A673 (cell line): ENCODE data around the gene TTC38. TPM values are rescaled to one million over a fixed set of nuclear protein-coding genes. Genes with fewer than 3 reads are reported as not detected.

ENCODE experiments used
- BruUV-seq: library from RNA; stranded (reverse); fragments of 400-500 nt; replicated peaks from 2 replicates; lab custom pipeline; 2021; lab: Mats Ljungman, UMichigan
- CTCF ChIA-PET: fragments of 300-600 bp; sonication (Branson Sonifier 250); formaldehyde crosslinking; loops from one replicate; lab custom pipeline; 2022; ENCODE audit warnings: antibody characterized with exemption; lab: Charles Lee
- POLR2A ChIA-PET: fragments of 300-600 bp; sonication (Branson Sonifier 250); formaldehyde crosslinking; loops from one replicate; lab custom pipeline; 2022; ENCODE audit warnings: antibody characterized with exemption; ENCODE audit not compliant: low non-redundant PET; lab: Charles Lee
- DNase-seq: peaks from one replicate; pipeline ENCODE4 v3.0.0-alpha.2; 2015; ENCODE audit warnings: low spot score
- H3K27ac ChIP-seq: fragments of 200-600 bp; sonication (generic); 2 replicates; pipeline ENCODE4 v1.5.1; 2016; ENCODE audit warnings: mixed run types, low read depth, mild to moderate bottlenecking, mixed read lengths, antibody characterized with exemption, low read length; ENCODE audit not compliant: poor library complexity, severe bottlenecking
- H3K27me3 ChIP-seq: fragments of 200-600 bp; sonication (generic); replicated peaks from 2 replicates; pipeline ENCODE4 v1.6.1; 2017; ENCODE audit warnings: mixed run types, low read depth, mild to moderate bottlenecking, mixed read lengths, antibody characterized with exemption, low read length; ENCODE audit not compliant: insufficient read depth, poor library complexity
- H3K36me3 ChIP-seq: fragments of 200-600 bp; sonication (generic); 2 replicates; pipeline ENCODE4 v1.6.1; 2016; ENCODE audit warnings: mixed run types, mild to moderate bottlenecking, mixed read lengths, antibody characterized with exemption, low read length; ENCODE audit not compliant: insufficient read depth, poor library complexity, severe bottlenecking
- H3K4me1 ChIP-seq: fragments of 200-600 bp; sonication (generic); 2 replicates; pipeline ENCODE4 v1.6.1; 2017; ENCODE audit warnings: mixed run types, mild to moderate bottlenecking, mixed read lengths, antibody characterized with exemption, low read length; ENCODE audit not compliant: insufficient read depth, poor library complexity, severe bottlenecking
- H3K4me3 ChIP-seq: fragments of 200-600 bp; sonication (generic); 2 replicates; pipeline ENCODE4 v1.5.1; 2016; ENCODE audit warnings: low read depth, mixed run types, mild to moderate bottlenecking, mixed read lengths, low read length; ENCODE audit not compliant: poor library complexity, severe bottlenecking
- H3K9me3 ChIP-seq: fragments of 200-600 bp; sonication (generic); 2 replicates; pipeline ENCODE4 v1.6.1; 2016; ENCODE audit warnings: mixed run types, low read depth, mild to moderate bottlenecking, mixed read lengths, antibody characterized with exemption, low read length; ENCODE audit not compliant: poor library complexity, severe bottlenecking
- CTCF ChIP-seq: fragments of 300-800, 200-600 bp; sonication (generic); conservative IDR thresholded peaks from 2 replicates; pipeline ENCODE4 v1.5.1; 2017; ENCODE audit warnings: low read depth, mild to moderate bottlenecking, antibody characterized with exemption, low read length, moderate library complexity, mixed read lengths
- EZH2 ChIP-seq: fragments of 200-600 bp; sonication (generic); IDR thresholded peaks from 2 replicates; pipeline ENCODE4 v1.6.1; 2017; ENCODE audit warnings: borderline replicate concordance, low read depth, mild to moderate bottlenecking, mixed read lengths, antibody characterized with exemption, low read length; ENCODE audit not compliant: poor library complexity, severe bottlenecking
- intact Hi-C: fragments of 100-400 bp; cut with micrococcal nuclease; formaldehyde crosslinking; loops from one replicate; pipeline ENCODE4 v1.10.0; 2022; ENCODE audit not compliant: unreplicated experiment
- total RNA-seq: library from RNA; stranded (reverse); gene quantifications from 2 replicates; pipeline ENCODE4 v1.2.3, GENCODE V29; 2021

Gene TTC38
- total RNA-seq, 1 experiment from 2014 or later, result 11.4 TPM

GRCh38 chr22:46319319-46319718 lies 51.5 kb downstream of the TTC38 start:
- no peaks in the 10 kb centered on the region for H3K27me3 ChIP-seq
- no peak for DNase-seq
- no TSS peak for BruUV-seq
- intact Hi-C loops, result no loop called here
- CTCF ChIA-PET, result no interaction called here
- POLR2A ChIA-PET, result no interaction called here
- no peaks in the 10 kb centered on the region for H3K9me3 ChIP-seq
- no peaks in the 10 kb centered on the region for H3K4me1 ChIP-seq
- H3K36me3 ChIP-seq, result peaks cover 79% of the 10 kb centered on the region
- no peak overlapping the region for H3K27ac ChIP-seq
- TF ChIP-seq EZH2 (no peak), CTCF (no peak)
- no peak overlapping the region for H3K4me3 ChIP-seq

- Histone ChIP-seq H3K36me3 (peaks cover 80% of the 10 kb centered on the region), H3K4me3 (no peak overlapping the region), H3K27me3 (no peaks in the 10 kb centered on the region), H3K4me1 (no peaks in the 10 kb centered on the region), H3K27ac (no peak overlapping the region), H3K9me3 (no peaks in the 10 kb centered on the region)
- intact Hi-C loops, result no loop called here
- ChIA-PET CTCF (no interaction called here), POLR2A (interaction anchor here (0.6 kb wide), 1 partner anchor 22 kb away, joined by 3 read pairs; no protein-coding TSS in a partner anchor)
- DNase-seq, result no peak
- no TSS peak for BruUV-seq
- no peak for TF ChIP-seq CTCF
- TF ChIP-seq EZH2, result no peak
Measured at GRCh38 chr22:46320166-46320710, 52.4 kb downstream of the TTC38 start.

- no TSS peak for BruUV-seq
- peaks cover 80% of the 10 kb centered on the region for H3K36me3 ChIP-seq
- CTCF ChIA-PET, result no interaction called here
Measured at GRCh38 chr22:46320716-46321386, 53.0 kb downstream of the TTC38 start.

More at GRCh38 chr22:46320716-46321386, 53.0 kb downstream of the TTC38 start:
- Histone ChIP-seq H3K27me3 (no peaks in the 10 kb centered on the region), H3K9me3 (no peaks in the 10 kb centered on the region), H3K4me3 (no peak overlapping the region), H3K4me1 (no peaks in the 10 kb centered on the region), H3K27ac (no peak overlapping the region)
- POLR2A ChIA-PET, result no interaction called here
- no peak for DNase-seq
- intact Hi-C loops, result no loop called here
- no peak for TF ChIP-seq CTCF
- no peak for TF ChIP-seq EZH2
